Endodermal cell (in vitro differentiated cells): ENCODE measurements around the gene GAB2. TPM values are rescaled to one million over a fixed set of nuclear protein-coding genes. Genes with fewer than 3 reads are reported as not detected.

ENCODE experiments used
- DNase-seq: peaks from one replicate; pipeline ENCODE4 v3.0.0-alpha.2; 2017
- H3K27ac ChIP-seq: 2 replicates; pipeline ENCODE4 v1.5.1; 2013; ENCODE audit warnings: mild to moderate bottlenecking, low read depth, low read length, moderate library complexity
- H3K27me3 ChIP-seq: 2 replicates; pipeline ENCODE4 v1.6.1; 2013; ENCODE audit warnings: mild to moderate bottlenecking, low read length, moderate library complexity; ENCODE audit not compliant: insufficient read depth, control insufficient read depth, poor library complexity, severe bottlenecking
- H3K36me3 ChIP-seq: 2 replicates; pipeline ENCODE4 v1.7.0; 2013; ENCODE audit warnings: mild to moderate bottlenecking, low read length, moderate library complexity; ENCODE audit not compliant: control insufficient read depth, insufficient read depth
- H3K4me1 ChIP-seq: one replicate; pipeline ENCODE4 v1.7.0; 2013; ENCODE audit warnings: low read length; ENCODE audit not compliant: control insufficient read depth, insufficient read depth
- H3K4me3 ChIP-seq: 2 replicates; pipeline ENCODE4 v1.5.1; 2013; ENCODE audit warnings: mild to moderate bottlenecking, low read length, moderate library complexity
- H3K9ac ChIP-seq: 2 replicates; pipeline ENCODE4 v1.6.1; 2013; ENCODE audit warnings: mild to moderate bottlenecking, low read length, moderate library complexity; ENCODE audit not compliant: poor library complexity, severe bottlenecking; ENCODE audit errors: extremely low read depth
- H3K9me3 ChIP-seq: 2 replicates; pipeline ENCODE4 v1.6.1; 2013; ENCODE audit warnings: mild to moderate bottlenecking, low read length, moderate library complexity; ENCODE audit not compliant: control insufficient read depth
- H3K27ac Mint-ChIP-seq: 2 replicates; pipeline ENCODE4 v1.8.0; 2020; ENCODE audit warnings: mixed read lengths
- H3K27me3 Mint-ChIP-seq: 2 replicates; pipeline ENCODE4 v1.8.0; 2021; ENCODE audit warnings: mild to moderate bottlenecking, mixed read lengths; ENCODE audit not compliant: insufficient read depth
- H3K36me3 Mint-ChIP-seq: 2 replicates; pipeline ENCODE4 v1.8.0; 2020; ENCODE audit warnings: low read depth, mixed read lengths
- H3K4me1 Mint-ChIP-seq: 2 replicates; pipeline ENCODE4 v1.8.0; 2020; ENCODE audit warnings: mixed read lengths
- H3K4me3 Mint-ChIP-seq: 2 replicates; pipeline ENCODE4 v1.8.0; 2020; ENCODE audit warnings: mild to moderate bottlenecking, moderate library complexity, mixed read lengths
- H3K9me3 Mint-ChIP-seq: 2 replicates; pipeline ENCODE4 v1.8.0; 2020; ENCODE audit warnings: mild to moderate bottlenecking, mixed read lengths
- CTCF ChIP-seq: fragments of 200-600 bp; sonication (generic); conservative IDR thresholded peaks from 2 replicates; pipeline ENCODE4 v1.5.0; 2021; ENCODE audit warnings: antibody characterized with exemption, mild to moderate bottlenecking
- WGBS, 2 experiments: methylation state at CpG; one replicate each; pipeline versions ENCODE4 v1.1.5 to v1.1.7; 2013; ENCODE audit warnings: missing lambda C conversion rate in 2 of 2, mixed read lengths in 1 of 2; ENCODE audit not compliant: insufficient coverage in 1 of 2, insufficient read length in 1 of 2; 5-methylcytosine and 5-hydroxymethylcytosine counted together
- total RNA-seq, 2 donors: library from RNA; stranded (reverse); fragmentation: NEBNext Ultra II Directional in 1 of 2; extraction: Animal tissue kit (Norgen Biotek cat#: 25700) in 1 of 2; gene quantifications; 2 replicates in 1 of 2; 3 replicates in 1 of 2; pipeline ENCODE4 v1.2.1, GENCODE V29; 2021

Gene GAB2
- total RNA-seq, 2 donors from 2014 or later = 26.9 to 62.8 TPM

DNA sequence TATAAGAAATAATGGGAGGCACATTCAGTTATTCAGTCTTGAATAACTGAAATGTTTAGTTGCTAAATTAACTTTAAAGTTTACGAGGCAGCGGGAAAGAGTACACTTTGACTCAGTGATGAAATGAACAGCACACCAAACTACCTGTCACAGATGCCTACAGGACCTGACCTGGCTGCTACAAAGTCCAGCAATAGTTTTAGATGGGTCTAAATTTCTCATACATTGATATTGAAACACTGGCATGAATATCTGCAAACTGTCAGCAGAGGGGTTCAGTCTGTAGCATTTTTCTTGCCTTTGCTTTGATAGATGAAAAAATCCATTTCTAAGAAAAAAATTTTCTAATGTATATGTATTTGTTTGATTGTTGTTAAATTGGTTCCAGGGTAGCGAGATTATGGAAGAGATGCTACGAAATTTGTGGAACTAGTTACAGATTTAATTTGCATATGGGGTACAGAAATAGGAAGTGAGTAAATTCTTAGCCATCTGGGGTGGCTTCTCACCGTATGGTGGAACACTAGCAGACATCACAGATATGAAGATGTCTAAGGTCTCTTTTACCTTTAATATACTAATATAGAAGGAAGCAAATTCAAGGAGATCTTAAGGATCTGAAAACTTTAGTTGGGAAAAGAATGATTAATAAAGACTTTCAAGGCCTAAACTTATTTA is 20.8 kb upstream of the GAB2 start:
- H3K27me3 Mint-ChIP-seq = no peaks in the 10 kb centered on the region
- no peak for DNase-seq
- TF ChIP-seq CTCF = no peak
- no peak overlapping the region for H3K4me3 Mint-ChIP-seq
- Histone ChIP-seq H3K36me3 (peaks cover 42% of the 10 kb centered on the region), H3K9ac (no peak overlapping the region), H3K27ac (no peak overlapping the region), H3K27me3 (no peaks in the 10 kb centered on the region), H3K4me3 (no peak overlapping the region), H3K9me3 (peaks cover 1% of the 10 kb centered on the region), H3K4me1 (no peaks in the 10 kb centered on the region)
- H3K27ac Mint-ChIP-seq = no peak overlapping the region
- H3K9me3 Mint-ChIP-seq = no peaks in the 10 kb centered on the region
- peaks cover 40% of the 10 kb centered on the region for H3K36me3 Mint-ChIP-seq
- H3K4me1 Mint-ChIP-seq = no peaks in the 10 kb centered on the region
- WGBS, 2 experiments = 73 to 85% methylated on average over 3 to 4 of the region's 5 CpGs

DNA sequence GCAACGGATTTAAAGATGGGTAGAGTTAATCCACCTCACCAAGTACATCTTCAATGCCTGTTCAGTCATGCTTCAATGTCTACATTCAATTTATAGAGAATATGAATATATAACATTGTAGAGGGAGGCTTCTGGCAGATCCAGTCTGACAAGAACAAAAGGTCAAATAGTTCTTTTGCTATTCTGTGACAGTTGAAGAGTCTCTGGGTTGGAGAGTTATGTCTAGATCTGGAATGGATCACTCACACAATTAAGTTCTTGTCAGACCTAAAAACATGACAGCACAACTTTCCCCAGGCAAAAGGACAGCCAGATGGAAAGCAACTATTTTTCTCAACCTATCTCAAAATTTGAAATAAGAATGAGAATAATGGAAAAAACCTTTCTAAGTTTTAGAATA is 15.3 kb upstream of the GAB2 start:
- Histone ChIP-seq H3K27ac (no peak overlapping the region), H3K36me3 (peaks cover 18% of the 10 kb centered on the region), H3K27me3 (no peaks in the 10 kb centered on the region), H3K9me3 (no peaks in the 10 kb centered on the region), H3K4me1 (peaks cover 12% of the 10 kb centered on the region), H3K4me3 (no peak overlapping the region), H3K9ac (no peak overlapping the region)
- no peak for TF ChIP-seq CTCF
- Mint-ChIP-seq H3K27ac (no peak overlapping the region), H3K4me3 (no peak overlapping the region), H3K36me3 (peaks cover 20% of the 10 kb centered on the region), H3K27me3 (no peaks in the 10 kb centered on the region), H3K4me1 (peaks cover 25% of the 10 kb centered on the region), H3K9me3 (no peaks in the 10 kb centered on the region)
- WGBS, 2 experiments = 67% methylated on average over 1 of the region's 1 CpG; no CpG with 5 or more reads in 1 of the 2 experiments
- DNase-seq = no peak

- no peaks in the 10 kb centered on the region for H3K27me3 Mint-ChIP-seq
- Histone ChIP-seq H3K9me3 (no peaks in the 10 kb centered on the region), H3K27me3 (no peaks in the 10 kb centered on the region), H3K27ac (no peak overlapping the region), H3K36me3 (peaks cover 12% of the 10 kb centered on the region), H3K4me3 (no peak overlapping the region), H3K4me1 (peaks cover 17% of the 10 kb centered on the region), H3K9ac (no peak overlapping the region)
- peak; percentile 78 for TF ChIP-seq CTCF
- H3K27ac Mint-ChIP-seq = no peak overlapping the region
- no peaks in the 10 kb centered on the region for H3K9me3 Mint-ChIP-seq
- H3K4me1 Mint-ChIP-seq = peaks cover 30% of the 10 kb centered on the region
- 68 to 100% methylated on average over 1 to 4 of the region's 4 CpGs for WGBS, 2 experiments
- no peak overlapping the region for H3K4me3 Mint-ChIP-seq
- H3K36me3 Mint-ChIP-seq = peaks cover 14% of the 10 kb centered on the region
- peak; percentile 68 for DNase-seq
Observed at GRCh38 chr11:78432058-78432515, 14.5 kb upstream of the GAB2 start.
